Astrocyte (in vitro differentiated cells and primary cell): ENCODE data around the gene CDH13.

Source experiments
- EZH2 ChIP-seq: IDR thresholded peaks from 2 replicates; pipeline ENCODE4 v1.6.1; 2012; ENCODE audit warnings: mild to moderate bottlenecking, low read length, inconsistent platforms; ENCODE audit not compliant: insufficient read depth
- TF ChIP-seq, protein P1 (sequence below): IDR thresholded peaks from 2 replicates; pipeline ENCODE4 v1.5.1; 2011; ENCODE audit warnings: low read depth, mild to moderate bottlenecking, inconsistent platforms, low read length, moderate library complexity; ENCODE audit not compliant: insufficient read depth

- TF ChIP-seq, protein P1, sequence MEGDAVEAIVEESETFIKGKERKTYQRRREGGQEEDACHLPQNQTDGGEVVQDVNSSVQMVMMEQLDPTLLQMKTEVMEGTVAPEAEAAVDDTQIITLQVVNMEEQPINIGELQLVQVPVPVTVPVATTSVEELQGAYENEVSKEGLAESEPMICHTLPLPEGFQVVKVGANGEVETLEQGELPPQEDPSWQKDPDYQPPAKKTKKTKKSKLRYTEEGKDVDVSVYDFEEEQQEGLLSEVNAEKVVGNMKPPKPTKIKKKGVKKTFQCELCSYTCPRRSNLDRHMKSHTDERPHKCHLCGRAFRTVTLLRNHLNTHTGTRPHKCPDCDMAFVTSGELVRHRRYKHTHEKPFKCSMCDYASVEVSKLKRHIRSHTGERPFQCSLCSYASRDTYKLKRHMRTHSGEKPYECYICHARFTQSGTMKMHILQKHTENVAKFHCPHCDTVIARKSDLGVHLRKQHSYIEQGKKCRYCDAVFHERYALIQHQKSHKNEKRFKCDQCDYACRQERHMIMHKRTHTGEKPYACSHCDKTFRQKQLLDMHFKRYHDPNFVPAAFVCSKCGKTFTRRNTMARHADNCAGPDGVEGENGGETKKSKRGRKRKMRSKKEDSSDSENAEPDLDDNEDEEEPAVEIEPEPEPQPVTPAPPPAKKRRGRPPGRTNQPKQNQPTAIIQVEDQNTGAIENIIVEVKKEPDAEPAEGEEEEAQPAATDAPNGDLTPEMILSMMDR: no peak
- no peak for TF ChIP-seq EZH2
Observed at GRCh38 chr16:83329441-83329840, 702.7 kb downstream of the CDH13 start.
